GM21619 (cell line): ENCODE data around the gene ADAM8.
A peak's percentile ranks its signal among the peaks of the same experiment; 100 is the strongest.

ENCODE experiments used
- ATAC-seq: cut with Tn5 transposase; IDR thresholded peaks from one replicate; pipeline ENCODE4 v1.9.1; 2021; ENCODE audit not compliant: unreplicated experiment

The ADAM8 gene

DNA sequence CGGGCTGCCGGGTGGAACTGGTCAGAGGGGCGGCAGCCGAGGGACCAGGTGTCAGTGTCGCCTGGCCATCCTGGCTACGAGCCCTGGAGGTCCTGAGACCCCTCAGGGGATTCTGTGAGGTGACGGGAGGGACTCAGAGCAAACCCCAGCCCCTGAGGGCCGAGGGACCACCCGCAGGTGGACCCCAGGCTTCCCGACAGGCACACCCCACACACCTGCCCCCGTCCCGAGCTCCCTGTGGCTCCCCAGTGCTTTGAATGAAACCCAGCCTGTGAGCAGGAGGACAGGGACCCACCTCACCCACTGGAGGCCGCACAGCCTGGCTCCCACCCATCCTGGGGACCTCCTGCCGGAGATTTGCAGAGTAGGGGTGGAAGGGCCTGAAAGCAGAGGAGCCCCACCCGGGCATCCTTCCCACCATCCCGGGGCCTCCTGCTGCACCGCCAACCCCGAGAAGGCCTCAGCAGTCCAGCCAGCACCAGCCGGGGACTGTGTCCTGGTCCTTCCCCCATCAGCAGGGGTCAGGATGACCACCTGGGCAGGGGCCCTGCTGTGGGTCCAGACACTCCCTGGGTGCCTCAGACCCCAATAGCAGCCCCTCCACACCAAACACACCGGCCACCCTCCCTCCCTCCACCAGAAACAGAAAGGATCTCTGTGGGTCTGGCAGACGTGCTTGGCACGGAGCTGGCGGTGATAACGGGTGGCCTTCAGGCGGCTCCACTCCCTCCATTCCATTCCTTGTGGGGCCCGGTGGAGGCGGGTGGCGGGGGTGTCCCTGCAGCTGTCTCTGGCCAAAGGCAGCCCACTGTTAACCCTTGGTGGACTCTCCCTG, 25.1 kb downstream of the ADAM8 start:
- no peak for ATAC-seq

DNA sequence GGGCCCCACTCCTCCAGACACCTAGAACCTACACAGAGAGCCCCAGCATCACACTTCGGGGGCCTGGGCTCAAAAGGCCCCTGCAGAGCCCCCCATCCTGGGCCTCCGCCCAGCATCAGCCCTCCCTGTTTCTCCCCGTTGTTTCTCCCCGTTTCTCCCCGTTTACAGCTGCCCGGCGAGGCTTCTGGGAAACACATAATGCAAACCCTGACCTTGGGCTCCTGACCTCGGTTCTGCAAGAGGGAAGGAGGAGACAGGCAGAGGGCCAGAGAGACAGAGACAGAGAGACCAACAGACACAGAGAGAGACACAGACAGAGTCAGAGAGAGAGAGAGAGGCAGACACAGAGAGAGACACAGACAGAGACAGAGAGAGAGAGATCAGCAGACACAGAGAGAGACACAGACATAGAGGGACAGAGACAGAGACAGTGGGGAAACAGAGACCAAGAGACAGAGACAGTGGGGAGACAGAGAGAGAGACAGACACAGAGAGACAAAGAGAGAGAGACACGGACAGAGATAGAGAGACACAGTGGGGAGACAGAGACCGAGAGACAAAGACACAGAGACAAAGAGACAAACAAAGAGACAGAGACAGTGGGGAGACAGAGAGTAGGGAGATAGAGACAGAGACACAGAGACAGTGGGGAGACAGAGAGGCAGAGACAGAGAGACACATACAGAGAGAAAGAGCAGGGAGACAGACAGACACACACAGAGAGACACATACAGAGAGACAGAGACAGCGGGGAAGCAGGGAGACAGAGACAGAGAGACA, 26.5 kb downstream of the ADAM8 start:
- no peak for ATAC-seq

DNA sequence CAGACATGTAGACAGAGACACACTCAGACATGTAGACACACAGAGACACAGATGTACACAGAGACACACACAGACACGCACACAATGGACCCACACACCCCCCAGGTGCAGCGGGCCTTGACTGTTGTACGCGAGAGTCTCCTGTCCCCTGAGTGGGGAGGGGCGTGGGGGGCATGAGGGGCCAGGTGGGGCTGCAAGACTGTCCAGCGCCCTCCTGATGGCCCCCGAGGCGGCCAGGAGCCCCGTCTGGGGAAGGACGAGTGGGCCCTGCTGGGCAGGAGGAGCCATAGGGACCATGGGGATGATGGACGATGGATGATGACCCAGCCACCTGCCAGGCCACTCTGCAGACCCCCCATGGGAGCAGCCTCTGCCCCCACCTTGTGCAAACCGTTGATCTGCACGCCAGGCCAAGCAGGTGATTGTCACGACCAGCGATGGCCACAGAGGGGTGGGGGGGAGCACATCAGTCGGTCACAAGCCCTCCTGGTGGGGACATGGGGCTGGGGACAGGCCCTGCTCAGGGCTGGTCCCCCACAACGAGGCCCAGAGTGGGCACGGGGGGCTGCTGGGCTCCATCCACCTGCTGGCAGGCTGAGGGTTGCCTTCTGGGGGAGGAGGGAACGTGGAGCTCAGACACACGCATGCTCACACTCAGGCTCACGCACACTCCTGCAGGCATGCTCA, 27.4 kb downstream of the ADAM8 start:
- no peak for ATAC-seq

DNA sequence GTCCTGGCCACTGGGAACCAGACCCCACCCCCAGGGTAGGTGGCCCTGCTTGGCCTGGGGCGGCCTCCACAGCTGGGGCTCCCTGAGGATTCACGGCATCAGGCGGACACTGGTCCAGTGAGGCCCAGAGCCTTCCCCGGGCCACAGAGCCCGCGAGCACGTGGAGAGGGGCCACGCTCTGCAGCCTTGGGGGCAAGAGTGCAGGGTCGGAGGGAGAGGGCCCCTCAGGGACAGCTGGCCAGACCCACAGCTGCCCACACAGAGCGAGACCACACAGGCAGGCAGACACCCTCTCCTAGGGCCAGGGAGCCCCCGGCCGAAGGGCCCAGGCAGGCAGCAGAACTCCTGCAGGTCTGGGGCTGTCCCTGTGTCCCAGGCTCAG, 28.3 kb downstream of the ADAM8 start:
- ATAC-seq, result no peak

DNA sequence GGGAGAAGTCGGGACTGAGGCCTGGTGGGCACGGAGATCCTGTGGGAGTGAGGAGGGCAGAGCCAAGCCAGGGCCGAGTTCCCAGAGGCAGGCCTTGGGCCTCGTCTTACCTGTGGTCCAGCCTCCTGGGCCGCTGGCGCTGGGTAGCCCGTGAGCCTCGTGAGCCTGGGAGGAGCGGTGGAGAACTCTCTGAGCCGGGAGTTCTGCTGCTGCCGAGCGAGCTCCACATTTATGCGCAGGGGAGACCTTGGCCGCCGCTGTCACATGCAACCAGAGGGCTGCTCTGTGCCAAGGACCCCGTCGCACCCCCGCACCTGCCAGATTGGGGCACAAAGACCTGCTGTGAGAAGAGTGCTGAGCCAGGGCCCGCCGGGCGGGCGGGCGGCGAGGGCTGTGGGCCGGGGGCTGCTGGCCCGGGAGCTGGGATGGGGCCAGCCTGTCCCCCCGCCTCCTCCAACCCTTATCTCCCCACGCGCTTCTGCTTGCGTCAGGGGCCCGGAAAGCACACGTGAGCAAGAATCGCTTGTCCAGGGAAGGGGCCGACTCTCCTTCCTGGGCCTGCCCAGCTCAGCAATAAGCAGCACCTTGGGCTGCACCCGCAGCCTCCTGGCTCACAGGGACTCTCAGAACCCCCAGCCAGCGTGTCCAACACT, 28.9 kb downstream of the ADAM8 start:
- ATAC-seq, result no peak

DNA sequence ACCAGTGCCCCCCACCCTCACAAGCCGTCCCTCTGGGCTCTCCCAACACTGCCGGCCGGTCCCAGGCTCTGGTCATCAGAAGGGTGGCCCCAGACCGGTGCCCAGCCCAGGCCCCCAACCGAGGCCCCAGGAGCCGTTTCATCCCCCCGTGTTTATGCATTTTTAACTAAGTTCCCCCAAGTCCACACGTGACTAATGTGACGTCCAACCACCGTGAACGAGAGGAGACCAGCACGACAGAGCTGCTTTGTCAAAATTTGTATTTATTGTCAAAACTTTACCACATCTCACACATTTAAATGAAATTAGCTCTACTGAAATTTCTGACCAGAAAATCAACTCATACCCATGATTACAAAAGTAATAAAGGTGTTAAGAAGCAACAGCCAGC, 30.4 kb downstream of the ADAM8 start:
- ATAC-seq, result no peak

DNA sequence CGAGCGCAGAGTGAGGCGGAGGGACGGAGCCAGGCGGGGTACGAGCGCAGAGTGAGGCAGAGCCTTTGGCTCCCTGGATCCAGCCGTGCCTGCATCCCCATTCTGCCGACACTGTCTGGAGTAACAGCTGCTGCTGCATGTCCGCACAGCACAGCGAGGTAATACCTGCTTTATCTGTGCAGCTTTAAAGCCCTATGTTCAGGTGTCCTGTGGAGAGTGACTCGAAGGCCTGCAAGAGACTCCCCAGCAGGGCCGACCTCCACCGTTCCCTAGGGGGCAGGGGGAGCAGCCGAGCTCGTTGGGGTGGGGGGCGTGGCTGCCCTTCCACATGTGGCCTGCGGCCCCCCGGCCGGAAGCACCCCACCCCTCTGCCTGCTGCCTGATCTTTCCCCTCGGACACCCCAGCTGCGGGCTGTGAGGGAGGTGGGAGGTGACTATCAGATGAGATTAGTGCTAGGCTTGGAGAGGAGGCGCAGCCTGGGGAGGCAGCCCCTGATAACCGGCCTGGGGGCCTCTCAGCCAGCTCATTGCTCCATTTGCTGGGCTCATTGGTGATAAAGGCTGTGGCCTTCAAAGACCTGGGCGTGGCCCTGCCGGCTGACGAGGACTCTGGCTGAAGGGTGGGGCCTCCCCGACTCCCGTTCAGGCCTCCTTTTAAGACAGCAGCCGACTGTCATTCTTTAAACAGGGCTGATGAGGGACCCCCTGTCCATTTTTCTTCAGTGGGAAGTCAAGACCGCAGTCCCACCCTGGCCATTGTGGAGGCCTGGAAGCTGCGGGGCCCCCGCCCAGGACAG, 31.0 kb downstream of the ADAM8 start:
- no peak for ATAC-seq

DNA sequence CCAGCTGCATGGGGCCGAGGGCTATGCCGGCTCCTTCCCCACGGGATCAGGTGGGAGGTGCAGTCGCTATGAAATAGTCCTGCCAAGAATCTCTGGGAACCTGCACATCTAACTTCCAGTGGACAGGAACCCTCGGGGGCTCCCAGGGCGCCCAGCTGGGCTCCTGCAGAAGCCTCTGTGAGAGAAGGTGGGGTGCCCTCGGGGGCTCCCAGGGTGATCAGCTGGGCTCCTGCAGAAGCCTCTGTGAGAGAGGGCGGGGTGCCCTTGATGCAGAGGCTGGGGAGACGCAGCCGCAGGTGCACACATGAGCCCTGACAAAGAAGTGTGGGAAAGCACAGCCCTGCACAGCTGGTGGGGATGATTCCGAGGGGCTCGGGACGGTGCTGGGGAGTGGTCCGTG, 33.1 kb downstream of the ADAM8 start:
- ATAC-seq, result no peak

DNA sequence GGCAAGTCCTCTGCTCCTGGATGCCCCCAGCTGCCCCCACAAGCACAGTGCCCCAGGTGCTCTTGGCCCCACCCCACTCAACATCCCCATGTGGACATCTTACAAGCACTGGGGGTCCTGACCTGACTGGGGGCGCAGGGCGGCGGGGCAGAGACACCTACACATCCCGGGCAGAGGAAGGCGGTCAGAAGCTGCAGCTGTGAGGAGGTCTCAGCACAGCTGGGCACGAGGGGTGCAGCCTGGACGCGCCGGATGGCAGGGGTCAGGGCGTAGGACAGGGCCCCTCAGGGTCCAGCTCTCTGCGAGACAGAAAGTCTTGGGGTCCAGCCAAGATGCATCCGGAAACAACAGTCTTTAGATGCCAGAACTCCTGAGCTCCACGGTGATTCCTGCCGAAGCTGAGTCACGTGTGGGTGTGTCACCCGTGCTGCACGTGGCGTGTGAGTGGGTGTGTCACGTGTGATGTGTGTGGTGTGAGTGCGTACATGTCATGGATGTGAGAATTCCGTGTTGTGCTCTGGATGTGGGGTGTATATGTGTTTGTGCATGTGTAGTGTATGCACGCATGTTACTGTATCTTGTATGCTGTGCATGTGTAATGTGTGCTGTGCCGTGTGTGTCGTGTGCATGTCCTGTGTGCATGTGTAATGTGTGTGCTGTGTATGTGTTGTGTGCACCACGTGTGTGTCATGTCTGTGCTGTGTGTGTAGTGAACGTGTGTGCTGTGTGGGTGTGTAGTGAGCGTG, 33.9 kb downstream of the ADAM8 start:
- no peak for ATAC-seq

DNA sequence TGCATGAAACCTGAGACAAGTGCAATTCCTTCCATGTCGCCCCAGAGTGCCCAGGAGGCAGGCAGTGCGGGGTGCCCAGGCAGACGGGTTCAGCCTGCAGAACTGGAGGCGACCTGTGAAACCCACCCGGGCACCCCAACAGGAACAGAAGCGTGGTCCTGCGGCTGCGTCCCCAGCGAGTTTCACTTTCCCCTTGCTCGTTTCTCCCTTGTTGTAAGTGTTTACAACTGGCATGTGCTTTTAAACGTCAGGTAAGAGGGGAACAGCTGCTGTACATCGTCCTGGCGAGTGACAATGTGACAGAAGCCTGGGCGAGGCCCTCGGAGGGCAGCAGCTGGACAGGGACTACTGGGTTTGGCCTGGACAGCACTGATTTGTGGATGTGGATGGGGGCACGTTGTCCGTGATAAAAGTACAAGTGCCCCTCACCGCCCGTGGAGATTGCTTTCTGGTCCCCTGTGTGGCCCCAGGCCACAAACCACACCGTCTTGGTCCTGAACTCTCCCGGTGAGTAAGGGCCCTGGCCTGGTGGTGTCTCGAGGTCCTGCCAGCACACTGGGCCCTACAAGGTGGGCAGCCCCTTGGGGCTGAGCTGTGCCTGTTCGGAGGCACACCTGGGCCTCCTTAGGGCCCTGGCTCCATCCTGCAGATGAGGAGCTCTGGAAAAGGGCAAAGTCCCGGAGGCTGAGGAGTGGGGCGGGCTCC, 35.0 kb downstream of the ADAM8 start:
- peak; percentile 64 for ATAC-seq

DNA sequence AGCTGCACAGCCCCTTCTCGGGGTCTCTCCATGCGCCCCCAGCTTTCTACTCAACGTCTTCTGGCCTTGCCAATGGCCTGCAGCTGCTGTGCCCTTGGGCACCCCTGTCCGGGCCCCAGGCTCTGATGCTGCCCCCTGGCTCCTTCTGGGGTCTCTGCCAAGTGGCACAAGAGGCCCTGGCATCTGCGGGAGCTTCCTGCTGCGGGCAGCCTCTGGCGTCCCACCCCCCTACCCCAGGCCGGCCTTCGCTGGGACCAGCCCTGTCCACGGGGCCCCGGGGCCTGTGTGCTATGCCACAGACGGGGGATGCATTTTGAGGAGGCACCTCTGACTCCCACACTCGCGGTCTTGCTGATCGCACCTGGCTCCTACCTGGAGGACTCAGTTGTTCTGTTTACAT, 36.7 kb downstream of the ADAM8 start:
- no peak for ATAC-seq

DNA sequence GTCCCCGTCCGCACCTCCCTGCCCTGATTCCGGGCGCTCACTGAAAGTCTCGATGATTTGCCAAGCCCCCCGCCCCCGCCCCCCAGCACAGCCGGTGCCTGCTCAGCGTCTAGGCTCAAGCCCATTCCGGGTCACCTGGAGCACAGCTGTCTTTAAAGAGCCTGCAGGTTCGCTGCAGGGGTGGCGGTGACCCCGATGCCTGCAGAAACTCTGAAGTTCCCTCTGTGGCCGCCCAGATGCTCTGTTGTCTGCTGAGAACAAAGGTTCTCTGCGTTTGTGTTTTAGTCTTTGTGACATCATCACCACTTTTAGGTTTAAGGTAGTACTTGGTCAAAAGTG, 38.2 kb downstream of the ADAM8 start:
- ATAC-seq, result no peak

DNA sequence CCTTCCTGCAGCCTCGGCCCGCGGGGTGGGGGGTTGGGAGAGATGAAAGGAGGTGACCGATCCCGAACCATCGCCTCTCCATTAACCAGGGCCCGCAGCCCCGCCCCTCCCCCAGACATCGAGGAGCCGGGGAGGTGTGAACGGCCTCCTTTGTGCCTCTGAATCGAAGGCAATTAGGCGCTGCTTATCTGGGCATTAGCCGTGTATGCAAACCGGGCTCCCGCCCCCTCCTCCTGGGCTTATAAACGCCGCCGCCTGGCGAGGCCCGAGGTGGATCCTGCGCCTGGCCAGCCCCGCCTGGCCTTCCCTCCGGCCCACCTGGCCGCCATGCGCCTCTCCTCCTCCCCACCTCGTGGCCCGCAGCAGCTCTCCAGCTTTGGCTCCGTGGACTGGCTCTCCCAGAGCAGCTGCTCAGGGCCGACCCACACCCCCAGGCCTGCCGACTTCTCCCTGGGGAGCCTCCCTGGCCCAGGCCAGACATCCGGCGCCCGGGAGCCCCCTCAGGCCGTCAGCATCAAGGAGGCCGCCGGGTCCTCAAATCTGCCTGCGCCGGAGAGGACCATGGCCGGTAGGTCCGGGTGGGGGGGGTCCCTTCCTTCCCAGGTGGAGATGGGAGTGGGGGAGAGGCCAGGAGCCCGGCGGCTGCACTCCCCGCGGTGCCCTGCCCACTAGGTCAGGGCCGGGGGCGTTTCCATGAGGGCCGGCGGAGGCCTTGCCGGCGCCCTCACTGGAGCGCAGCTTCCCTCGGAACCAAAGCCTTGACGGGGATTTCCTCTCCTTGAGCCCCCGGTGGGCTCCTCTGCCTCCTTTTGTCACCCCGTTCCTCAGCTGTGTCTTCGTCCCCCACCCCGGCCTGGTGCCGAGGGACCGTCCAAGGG, 38.8 kb downstream of the ADAM8 start, which contains the start of gene VENTX:
VENTX (plus strand) TSS at position 268 of the 878 bp plus-strand sequence; CDS start at position 328, 60 bp downstream.
- ATAC-seq, result no peak

DNA sequence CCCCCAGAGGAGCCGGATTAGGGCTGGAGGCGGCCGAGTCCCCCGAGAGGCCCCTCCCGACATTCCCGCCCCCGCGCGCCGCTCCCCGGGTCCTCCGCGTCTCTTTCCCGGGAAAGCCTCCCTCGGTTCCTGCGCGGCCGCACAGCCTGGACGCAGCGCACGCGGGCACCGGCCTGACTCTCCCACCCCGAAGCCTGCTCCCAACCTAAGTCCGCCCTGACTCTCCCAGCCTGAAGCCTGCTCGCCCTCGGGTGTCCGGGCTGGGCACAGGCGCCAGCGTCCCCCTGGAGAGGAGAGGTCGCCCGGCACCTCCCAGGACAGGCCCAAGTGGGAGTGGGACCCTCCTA, 39.5 kb downstream of the ADAM8 start:
- no peak for ATAC-seq

DNA sequence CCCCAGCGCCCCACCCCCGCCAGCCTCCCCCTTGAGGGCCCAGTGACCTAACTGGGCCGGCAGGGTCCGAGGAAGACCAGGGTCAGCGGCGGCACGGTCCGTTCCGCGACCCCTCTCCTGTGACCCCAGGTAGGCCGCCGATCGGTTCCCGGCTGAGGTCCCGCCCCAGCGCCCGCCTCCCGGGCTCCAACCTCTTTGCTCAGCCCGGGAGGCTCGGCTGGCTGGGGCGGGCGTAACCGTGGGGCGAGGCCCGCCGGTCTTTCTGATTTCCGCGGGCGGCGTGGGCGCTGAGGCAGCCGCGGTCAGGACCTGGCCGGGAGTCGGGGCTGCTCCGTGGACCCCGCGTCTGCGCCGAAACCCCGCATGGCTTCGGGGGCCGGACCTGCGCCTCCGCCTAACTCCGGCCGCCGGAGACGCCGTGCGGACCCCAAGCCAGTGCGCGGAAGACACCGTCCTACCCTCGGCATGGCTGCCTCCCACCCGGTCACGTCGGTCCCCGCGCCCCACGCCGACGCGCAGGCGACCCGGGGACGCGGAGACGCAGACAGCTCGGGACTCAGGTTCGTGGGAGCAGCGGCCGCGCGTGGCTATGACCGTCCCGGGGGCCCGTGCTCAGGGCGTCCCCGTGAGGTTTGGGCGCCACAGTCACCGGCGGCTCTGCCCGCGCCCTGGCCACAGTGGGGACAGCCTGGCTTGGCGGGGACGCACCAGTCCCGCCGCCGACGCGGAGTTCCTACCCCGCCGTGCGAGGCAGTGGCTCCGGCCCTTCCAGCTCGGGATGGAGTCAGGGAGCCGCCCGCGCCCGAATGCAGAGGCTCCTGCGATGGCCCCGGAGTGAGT, 40.0 kb downstream of the ADAM8 start:
- no peak for ATAC-seq

DNA sequence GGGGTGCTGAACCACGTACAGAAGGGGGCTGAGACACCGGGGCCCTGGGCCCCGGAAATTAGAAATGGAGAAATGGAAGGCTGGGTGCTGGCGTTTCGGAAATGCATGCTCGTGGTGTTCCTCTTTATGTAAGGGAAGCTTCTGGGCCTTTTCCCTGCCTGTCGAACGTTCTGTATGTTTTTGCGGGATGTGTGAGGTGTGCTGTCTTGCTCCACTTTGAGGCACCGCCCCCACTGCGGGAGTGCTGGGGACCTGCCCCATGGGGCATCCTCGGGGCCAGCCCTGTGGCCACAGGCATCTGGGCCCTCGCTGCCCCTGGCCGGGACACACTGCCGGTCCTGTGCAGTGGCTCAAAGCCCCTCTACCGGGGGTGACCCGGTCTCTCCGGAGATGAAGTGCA, 40.7 kb downstream of the ADAM8 start:
- ATAC-seq, result no peak

DNA sequence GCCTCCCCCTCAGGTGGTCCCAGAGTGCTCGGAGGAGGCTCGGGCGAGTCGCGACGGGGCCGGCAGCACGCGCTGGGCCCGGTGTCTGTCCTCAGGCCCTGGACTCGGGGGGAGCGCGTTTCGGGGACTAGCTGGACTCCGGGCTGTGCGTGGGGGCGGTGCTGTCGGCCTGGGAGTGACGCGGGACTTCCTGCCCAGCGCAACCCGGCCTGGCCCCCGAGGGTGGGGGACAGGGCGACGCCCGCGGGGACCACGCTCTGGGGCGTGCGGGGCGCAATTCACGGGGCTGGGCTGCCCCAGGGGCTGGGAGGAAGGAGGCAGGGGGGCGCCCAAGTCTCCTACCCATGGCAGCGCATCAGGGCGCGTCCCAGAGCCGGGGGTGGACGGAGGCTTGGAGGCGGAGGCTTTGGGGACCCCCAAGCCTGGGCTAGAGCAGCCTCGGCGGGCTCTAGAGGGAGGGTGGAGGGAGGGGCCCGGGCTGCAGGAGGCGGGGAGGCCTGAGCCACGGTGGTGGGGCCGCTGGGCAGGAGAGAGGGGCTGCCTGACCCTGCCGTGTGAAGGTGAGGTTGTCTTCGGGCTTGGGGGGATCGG, 41.3 kb downstream of the ADAM8 start:
- no peak for ATAC-seq
